ENCODE data around the gene ELMO1. TPM values are rescaled to one million over a fixed set of nuclear protein-coding genes. Genes with fewer than 3 reads are reported as not detected.

Gene ELMO1
- total RNA-seq, 1 donor from 2014 or later, result 60.1 TPM

GRCh38 chr7:37039131-37039749 lies 409.4 kb downstream of the ELMO1 start:
- Histone ChIP-seq H3K9me3 (peaks cover 9% of the 10 kb centered on the region), H3K27ac (no peak overlapping the region), H3K27me3 (ENCODE audit: low read depth) (no peaks in the 10 kb centered on the region), H3K4me1 (no peaks in the 10 kb centered on the region), H3K36me3 (no peaks in the 10 kb centered on the region), H3K4me3 (no peak overlapping the region)
- no peak for TF ChIP-seq CTCF (IDR thresholded peaks at IDR 0.05)
- DNase-seq (no peak), ATAC-seq (no peak)
- intact Hi-C loops (cut with DNase I), result no loop called here

- Histone ChIP-seq H3K4me3 (no peak overlapping the region), H3K27ac (no peak overlapping the region), H3K9me3 (peaks cover 9% of the 10 kb centered on the region), H3K4me1 (no peaks in the 10 kb centered on the region), H3K27me3 (ENCODE audit: low read depth) (no peaks in the 10 kb centered on the region), H3K36me3 (no peaks in the 10 kb centered on the region)
- intact Hi-C loops (cut with DNase I), result no loop called here
- ATAC-seq (no peak), DNase-seq (no peak)
- no peak for TF ChIP-seq CTCF (IDR thresholded peaks at IDR 0.05)
Observed at GRCh38 chr7:37038706-37039105, 410.0 kb downstream of the ELMO1 start.

- ATAC-seq (no peak), DNase-seq (no peak)
- Histone ChIP-seq H3K4me1 (peaks cover 8% of the 10 kb centered on the region), H3K4me3 (no peak overlapping the region), H3K9me3 (peaks cover 9% of the 10 kb centered on the region), H3K27ac (no peak overlapping the region), H3K36me3 (no peaks in the 10 kb centered on the region), H3K27me3 (ENCODE audit: low read depth) (no peaks in the 10 kb centered on the region)
- intact Hi-C loops (cut with DNase I), result no loop called here
- no peak for TF ChIP-seq CTCF (IDR thresholded peaks at IDR 0.05)
Observed at GRCh38 chr7:37037286-37037685, 411.4 kb downstream of the ELMO1 start.

DNA sequence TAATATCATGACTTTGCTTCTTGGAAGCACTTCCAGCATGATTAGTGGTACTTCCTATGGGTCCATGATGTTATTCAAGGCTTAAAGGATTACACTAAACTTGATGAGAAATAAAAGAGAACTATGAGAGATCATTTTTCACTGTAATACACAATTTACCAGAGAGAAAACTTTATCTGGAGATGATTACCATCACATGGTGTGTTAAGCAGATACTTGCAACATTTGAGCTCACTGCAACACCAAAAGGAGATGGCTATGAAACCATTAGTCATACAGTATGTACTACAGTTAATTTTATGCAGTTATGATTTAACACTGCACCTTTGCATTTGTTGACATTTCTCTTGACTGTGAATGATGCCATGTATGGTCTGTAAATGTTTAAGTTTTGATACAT lies 413.0 kb downstream of the ELMO1 start:
- H3K9me3 ChIP-seq, result peaks cover 9% of the 10 kb centered on the region
- no peak overlapping the region for H3K27ac ChIP-seq
- H3K27me3 ChIP-seq (ENCODE audit: low read depth), result no peaks in the 10 kb centered on the region
- intact Hi-C loops (cut with DNase I), result no loop called here
- no peak for ATAC-seq
- H3K4me1 ChIP-seq, result peaks cover 23% of the 10 kb centered on the region
- no peak overlapping the region for H3K4me3 ChIP-seq
- no peak for DNase-seq
- no peaks in the 10 kb centered on the region for H3K36me3 ChIP-seq
- no peak for TF ChIP-seq CTCF (IDR thresholded peaks at IDR 0.05)

DNA sequence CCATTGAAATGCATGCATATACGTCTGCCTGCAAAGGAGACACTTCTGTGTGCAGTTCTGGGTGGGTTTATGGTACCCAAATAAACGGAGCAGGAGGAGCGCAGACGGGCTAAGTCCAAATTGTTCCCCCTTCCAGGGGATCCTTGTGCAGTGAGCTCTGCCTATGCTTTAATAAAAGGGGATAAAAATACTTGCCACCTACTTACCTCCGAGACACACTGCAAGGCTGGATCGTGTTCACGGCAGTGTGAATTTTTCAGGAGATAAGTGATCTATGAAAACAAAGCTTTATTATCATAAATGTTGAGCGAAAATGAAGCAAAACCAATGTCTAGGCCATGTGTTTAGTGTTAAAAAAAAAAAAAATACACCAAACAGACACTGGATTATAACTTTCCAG lies 415.5 kb downstream of the ELMO1 start:
- Histone ChIP-seq H3K36me3 (no peaks in the 10 kb centered on the region), H3K9me3 (no peaks in the 10 kb centered on the region), H3K4me1 (peaks cover 23% of the 10 kb centered on the region), H3K27ac (no peak overlapping the region), H3K4me3 (no peak overlapping the region), H3K27me3 (ENCODE audit: low read depth) (no peaks in the 10 kb centered on the region)
- TF ChIP-seq CTCF (IDR thresholded peaks at IDR 0.05), result no peak
- intact Hi-C loops (cut with DNase I), result no loop called here
- no peak for ATAC-seq
- no peak for DNase-seq

DNA sequence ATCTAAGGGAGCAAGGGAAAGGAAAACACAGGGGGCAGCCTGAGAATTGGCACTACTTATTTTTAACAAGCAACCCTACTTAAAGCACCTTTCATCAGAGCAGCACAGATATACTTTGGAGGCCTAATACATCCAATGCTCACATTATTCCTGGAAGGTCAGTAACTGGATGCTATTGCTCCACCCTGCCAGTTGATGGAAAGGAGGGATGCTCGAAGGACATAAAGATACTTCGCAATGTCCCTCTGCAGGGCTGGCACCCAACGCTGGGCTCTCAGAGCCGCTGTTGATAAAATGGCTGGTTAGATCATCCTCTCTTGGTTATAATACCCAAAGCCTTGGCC lies 416.4 kb downstream of the ELMO1 start:
- Histone ChIP-seq H3K4me3 (no peak overlapping the region), H3K27me3 (ENCODE audit: low read depth) (no peaks in the 10 kb centered on the region), H3K27ac (peak overlapping the region; percentile 59), H3K36me3 (no peaks in the 10 kb centered on the region), H3K4me1 (peaks cover 23% of the 10 kb centered on the region), H3K9me3 (no peaks in the 10 kb centered on the region)
- intact Hi-C loops (cut with DNase I), result no loop called here
- ATAC-seq (peak in 1 of 2 donors; percentile 28), DNase-seq (no peak)
- no peak for TF ChIP-seq CTCF (IDR thresholded peaks at IDR 0.05)

All from lower lobe of right lung (tissue), 2 donors.